Glomerular visceral epithelial cell (primary cell): ENCODE data around the gene F13A1.

ENCODE experiments used
- DNase-seq: peaks from one replicate; pipeline ENCODE4 v3.0.0-alpha.2; 2016; ENCODE audit errors: extremely low spot score

F13A1 gene

GRCh38 chr6:6193221-6193745, 127.2 kb downstream of the F13A1 start:
- no peak for DNase-seq

- DNase-seq = no peak
Observed at GRCh38 chr6:6191909-6192308, 128.6 kb downstream of the F13A1 start.

GRCh38 chr6:6191476-6191875, 129.0 kb downstream of the F13A1 start:
- DNase-seq = no peak

GRCh38 chr6:6180684-6181083, 139.8 kb downstream of the F13A1 start:
- DNase-seq = no peak

- no peak for DNase-seq
Observed at GRCh38 chr6:6179858-6180623, 140.4 kb downstream of the F13A1 start.

- no peak for DNase-seq
Observed at GRCh38 chr6:6178795-6179194, 141.7 kb downstream of the F13A1 start.

GRCh38 chr6:6177754-6178153, 142.7 kb downstream of the F13A1 start:
- no peak for DNase-seq

GRCh38 chr6:6176586-6177228, 143.8 kb downstream of the F13A1 start:
- no peak for DNase-seq

GRCh38 chr6:6176127-6176526, 144.3 kb downstream of the F13A1 start:
- DNase-seq = no peak

- no peak for DNase-seq
Observed at GRCh38 chr6:6169141-6169540, 151.3 kb downstream of the F13A1 start.

GRCh38 chr6:6166064-6166463, 154.4 kb downstream of the F13A1 start:
- DNase-seq = no peak

GRCh38 chr6:6164367-6164766, 156.1 kb downstream of the F13A1 start:
- no peak for DNase-seq

GRCh38 chr6:6154335-6154734, 166.1 kb downstream of the F13A1 start:
- no peak for DNase-seq

- no peak for DNase-seq
Observed at GRCh38 chr6:6152060-6152459, 168.4 kb downstream of the F13A1 start.

- DNase-seq = no peak
Observed at GRCh38 chr6:6148192-6148815, 172.2 kb downstream of the F13A1 start.

GRCh38 chr6:6131492-6132109, 188.9 kb downstream of the F13A1 start:
- no peak for DNase-seq

- no peak for DNase-seq
Observed at GRCh38 chr6:6125495-6125894, 195.0 kb downstream of the F13A1 start.

- DNase-seq = no peak
Observed at GRCh38 chr6:6123803-6124202, 196.7 kb downstream of the F13A1 start.

- no peak for DNase-seq
Observed at GRCh38 chr6:6121943-6122342, 198.5 kb downstream of the F13A1 start.

- no peak for DNase-seq
Observed at GRCh38 chr6:6105472-6106036, 214.9 kb downstream of the F13A1 start.
